Upper lobe of left lung (tissue), 4 donors: Measurements from ENCODE around the gene GEMIN8.

Experiments
- EP300 ChIP-seq, 4 donors: sonication (generic); formaldehyde crosslinking; IDR thresholded peaks; one replicate each; pipeline ENCODE4 v1.5.1; 2017; ENCODE audit warnings: antibody characterized with exemption in 4 of 4, control low read depth in 2 of 4
- TF ChIP-seq, protein P1 (sequence below), 6 experiments: fragments of 450-650 bp in 4 of 6; fragments of 200-600 bp in 2 of 6; sonication (generic) in 2 of 6; IDR thresholded peaks; one replicate each; pipeline ENCODE4 v1.5.1; 2016 to 2019; ENCODE audit warnings: antibody characterized with exemption in 6 of 6

DNA sequence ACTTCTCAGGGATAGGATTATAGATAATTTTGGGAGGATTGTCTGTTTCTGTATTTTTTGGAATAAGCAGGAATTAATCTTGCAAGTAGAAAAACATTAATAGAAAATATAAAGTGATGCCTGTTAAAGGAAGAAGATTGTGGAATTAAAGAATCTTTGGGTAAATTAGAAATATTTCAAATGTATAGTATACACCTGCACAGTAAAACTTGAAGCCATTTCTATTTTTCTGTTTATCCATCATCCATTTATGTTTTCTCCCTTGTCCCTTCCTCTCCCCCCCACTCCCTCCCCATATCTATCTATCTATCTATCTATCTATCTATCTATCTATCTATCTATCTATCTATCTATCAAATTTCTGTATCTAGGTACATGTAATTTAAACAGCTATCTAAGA is 46.9 kb upstream of the GEMIN8 start:
- TF ChIP-seq, protein P1, sequence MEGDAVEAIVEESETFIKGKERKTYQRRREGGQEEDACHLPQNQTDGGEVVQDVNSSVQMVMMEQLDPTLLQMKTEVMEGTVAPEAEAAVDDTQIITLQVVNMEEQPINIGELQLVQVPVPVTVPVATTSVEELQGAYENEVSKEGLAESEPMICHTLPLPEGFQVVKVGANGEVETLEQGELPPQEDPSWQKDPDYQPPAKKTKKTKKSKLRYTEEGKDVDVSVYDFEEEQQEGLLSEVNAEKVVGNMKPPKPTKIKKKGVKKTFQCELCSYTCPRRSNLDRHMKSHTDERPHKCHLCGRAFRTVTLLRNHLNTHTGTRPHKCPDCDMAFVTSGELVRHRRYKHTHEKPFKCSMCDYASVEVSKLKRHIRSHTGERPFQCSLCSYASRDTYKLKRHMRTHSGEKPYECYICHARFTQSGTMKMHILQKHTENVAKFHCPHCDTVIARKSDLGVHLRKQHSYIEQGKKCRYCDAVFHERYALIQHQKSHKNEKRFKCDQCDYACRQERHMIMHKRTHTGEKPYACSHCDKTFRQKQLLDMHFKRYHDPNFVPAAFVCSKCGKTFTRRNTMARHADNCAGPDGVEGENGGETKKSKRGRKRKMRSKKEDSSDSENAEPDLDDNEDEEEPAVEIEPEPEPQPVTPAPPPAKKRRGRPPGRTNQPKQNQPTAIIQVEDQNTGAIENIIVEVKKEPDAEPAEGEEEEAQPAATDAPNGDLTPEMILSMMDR (IDR thresholded peaks at IDR 0.05), result no peak
- no peak for TF ChIP-seq EP300 (IDR thresholded peaks at IDR 0.05)
